ENCODE results near the gene ZNF423.

ZNF423 gene

DNA sequence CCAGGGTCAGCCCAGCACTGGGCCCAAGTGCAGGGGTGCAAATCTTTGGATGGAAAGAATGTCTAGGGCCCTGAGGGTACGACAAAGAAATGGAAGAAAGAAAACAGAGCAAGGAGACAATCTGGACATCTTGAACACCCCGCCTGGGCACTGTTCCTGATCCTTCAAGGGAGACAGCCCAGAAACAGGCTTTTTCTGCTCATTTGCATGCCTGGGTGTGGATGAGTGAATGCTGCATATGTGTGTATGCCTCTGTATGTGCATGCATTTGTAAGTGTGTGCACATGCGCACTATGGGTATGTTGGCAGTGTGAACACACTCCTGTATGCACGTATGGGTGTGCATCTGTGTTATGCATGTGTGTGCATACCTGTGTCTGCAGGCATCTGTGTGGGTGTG is 79.2 kb downstream of the ZNF423 start:
- DNase-seq (ENCODE audit: low read depth), result no peak
- TF ChIP-seq, protein P1, sequence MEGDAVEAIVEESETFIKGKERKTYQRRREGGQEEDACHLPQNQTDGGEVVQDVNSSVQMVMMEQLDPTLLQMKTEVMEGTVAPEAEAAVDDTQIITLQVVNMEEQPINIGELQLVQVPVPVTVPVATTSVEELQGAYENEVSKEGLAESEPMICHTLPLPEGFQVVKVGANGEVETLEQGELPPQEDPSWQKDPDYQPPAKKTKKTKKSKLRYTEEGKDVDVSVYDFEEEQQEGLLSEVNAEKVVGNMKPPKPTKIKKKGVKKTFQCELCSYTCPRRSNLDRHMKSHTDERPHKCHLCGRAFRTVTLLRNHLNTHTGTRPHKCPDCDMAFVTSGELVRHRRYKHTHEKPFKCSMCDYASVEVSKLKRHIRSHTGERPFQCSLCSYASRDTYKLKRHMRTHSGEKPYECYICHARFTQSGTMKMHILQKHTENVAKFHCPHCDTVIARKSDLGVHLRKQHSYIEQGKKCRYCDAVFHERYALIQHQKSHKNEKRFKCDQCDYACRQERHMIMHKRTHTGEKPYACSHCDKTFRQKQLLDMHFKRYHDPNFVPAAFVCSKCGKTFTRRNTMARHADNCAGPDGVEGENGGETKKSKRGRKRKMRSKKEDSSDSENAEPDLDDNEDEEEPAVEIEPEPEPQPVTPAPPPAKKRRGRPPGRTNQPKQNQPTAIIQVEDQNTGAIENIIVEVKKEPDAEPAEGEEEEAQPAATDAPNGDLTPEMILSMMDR (conservative IDR thresholded peaks at IDR 0.05; ENCODE audit: low read length), result no peak
- H3K4me3 ChIP-seq (ENCODE audit: low read length), result no peak overlapping the region

DNA sequence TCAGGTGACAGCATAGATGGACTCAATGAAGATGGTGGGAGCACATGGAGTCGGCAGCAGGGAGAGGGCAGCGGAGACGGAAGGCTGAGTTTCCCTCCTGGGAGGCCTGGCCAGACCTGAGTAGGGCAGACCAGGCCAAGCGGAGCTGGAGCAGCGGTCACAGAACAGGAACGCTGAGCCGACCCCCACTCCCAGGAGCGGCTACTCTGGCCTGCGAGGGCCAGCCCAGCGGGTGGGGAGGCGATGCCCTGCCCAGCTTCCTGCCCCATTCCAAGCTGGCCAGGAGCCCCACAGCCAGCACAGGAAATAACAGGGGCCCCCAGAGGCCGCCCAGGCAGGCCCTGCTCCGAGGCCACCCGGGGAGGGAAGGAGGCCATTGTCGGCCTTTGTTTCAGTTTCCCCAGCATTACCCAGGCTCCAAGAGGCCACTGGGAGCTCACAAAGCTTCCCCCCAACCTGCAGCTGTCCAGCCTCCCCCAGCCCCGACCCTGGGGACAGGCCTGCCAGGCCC is 79.8 kb downstream of the ZNF423 start:
- TF ChIP-seq, protein P1 (conservative IDR thresholded peaks at IDR 0.05; ENCODE audit: low read length), result no peak
- no peak for DNase-seq (ENCODE audit: low read depth)
- no peak overlapping the region for H3K4me3 ChIP-seq (ENCODE audit: low read length)

DNA sequence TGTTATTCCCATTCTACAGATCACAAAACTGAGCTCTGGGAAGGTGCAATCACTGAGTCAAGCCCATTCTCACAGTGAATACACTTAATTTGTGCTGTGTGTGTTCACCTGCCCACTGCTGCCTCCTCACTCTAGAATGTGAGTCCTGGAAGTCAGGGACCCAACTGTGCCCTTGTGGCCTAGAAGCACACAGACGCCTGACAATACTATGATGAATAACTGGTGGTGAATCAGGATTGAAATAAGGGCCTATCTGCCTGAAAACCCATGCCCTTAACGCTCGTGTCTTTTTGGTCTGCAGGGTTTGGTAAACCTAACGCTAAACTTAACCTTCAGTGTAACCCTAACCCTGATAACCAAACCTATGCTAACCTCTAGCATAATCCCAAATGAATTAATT is 80.3 kb downstream of the ZNF423 start:
- DNase-seq (ENCODE audit: low read depth), result no peak
- TF ChIP-seq, protein P1 (conservative IDR thresholded peaks at IDR 0.05; ENCODE audit: low read length), result no peak
- H3K4me3 ChIP-seq (ENCODE audit: low read length), result no peak overlapping the region

DNA sequence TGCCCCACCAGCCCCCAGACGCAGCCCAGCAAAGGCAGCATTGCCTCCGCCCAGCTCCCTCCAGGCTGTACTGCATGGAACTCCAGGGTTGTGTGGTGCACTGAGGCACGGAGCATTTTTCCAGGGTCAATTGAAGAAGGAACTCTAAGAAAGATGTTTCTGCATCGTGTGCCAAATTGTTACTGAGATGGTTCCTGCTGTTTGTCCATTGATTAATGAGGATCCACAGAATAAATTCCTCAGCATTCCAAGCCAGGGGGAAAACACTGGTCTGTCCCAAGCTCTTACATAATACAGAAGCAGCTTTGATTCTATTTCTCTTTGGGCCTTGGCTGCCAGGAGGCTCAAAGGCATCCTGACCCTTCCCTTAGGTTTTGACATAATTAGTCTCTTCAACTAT is 80.9 kb downstream of the ZNF423 start:
- TF ChIP-seq, protein P1 (conservative IDR thresholded peaks at IDR 0.05; ENCODE audit: low read length), result no peak
- no peak overlapping the region for H3K4me3 ChIP-seq (ENCODE audit: low read length)

DNA sequence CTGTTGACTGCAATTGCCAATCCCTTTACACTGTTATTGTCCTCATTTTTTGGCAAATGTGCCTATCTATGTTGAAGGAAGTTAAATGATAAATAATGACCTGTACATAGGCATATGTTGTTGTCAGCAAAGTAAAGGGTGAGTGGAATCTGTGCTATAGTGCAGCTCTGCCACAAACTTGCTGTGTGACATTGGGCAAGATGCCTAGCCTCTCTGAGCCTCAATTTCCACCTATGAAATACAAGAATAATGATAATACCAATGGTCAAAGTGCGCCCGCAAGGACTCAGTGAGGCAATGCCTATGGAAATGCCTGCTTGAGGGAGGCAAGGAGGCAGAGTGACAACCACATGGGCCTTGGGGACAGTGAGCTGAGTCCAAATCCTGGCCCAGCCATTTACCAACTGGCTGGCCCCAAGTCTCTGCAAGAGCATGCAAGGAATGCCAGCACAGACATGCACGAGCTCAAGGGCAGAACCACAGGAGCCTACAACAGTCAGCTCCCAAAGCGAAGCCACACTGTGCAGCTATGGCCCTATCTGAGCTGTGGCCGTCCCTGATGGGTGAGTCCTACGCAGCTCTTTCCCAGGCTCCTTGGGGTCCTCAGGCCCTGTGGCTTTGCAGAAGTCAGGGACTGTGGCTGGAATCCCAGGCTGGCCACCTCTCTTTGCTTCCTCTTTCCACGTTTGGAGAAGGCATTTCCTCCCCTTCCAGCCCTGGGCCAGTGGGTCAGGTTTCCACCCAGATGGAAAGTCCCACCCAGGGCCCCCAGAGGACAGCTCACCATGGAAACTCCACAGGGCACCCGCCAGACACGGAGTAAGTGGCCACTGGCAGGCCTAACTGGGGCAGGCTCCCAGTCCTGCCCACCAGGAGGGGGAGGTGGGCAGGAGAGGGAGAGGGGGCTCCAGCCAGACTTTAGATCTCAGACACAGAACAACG is 82.1 kb downstream of the ZNF423 start:
- TF ChIP-seq, protein P1 (conservative IDR thresholded peaks at IDR 0.05; ENCODE audit: low read length), result no peak
- H3K4me3 ChIP-seq (ENCODE audit: low read length), result no peak overlapping the region
- DNase-seq (ENCODE audit: low read depth), result no peak

More for the DNA sequence above, 80.9 kb downstream of the ZNF423 start:
- DNase-seq (ENCODE audit: low read depth), result no peak

DNA sequence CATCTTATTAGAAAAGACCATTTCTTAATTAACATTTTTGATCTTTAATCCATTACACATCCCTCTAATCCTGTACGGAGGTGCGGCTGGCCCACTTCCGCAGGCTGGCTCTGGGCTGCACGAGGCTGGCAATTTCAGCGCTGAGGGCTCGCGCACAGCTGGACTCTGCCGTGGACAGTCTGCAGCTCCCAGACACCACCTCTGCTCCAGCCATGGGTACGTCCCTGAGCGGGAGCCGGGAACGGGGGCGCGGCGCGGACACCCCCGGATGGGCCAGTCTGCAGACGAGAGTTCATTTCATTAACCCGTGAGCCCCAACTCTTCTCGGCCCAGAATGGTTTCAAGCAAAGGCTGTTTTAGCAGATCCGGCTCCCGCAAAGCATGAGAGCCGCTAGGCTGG is 87.9 kb downstream of the ZNF423 start:
- H3K4me3 ChIP-seq (ENCODE audit: low read length), result no peak overlapping the region
- no peak for DNase-seq (ENCODE audit: low read depth)
- TF ChIP-seq, protein P1 (conservative IDR thresholded peaks at IDR 0.05; ENCODE audit: low read length), result no peak

DNA sequence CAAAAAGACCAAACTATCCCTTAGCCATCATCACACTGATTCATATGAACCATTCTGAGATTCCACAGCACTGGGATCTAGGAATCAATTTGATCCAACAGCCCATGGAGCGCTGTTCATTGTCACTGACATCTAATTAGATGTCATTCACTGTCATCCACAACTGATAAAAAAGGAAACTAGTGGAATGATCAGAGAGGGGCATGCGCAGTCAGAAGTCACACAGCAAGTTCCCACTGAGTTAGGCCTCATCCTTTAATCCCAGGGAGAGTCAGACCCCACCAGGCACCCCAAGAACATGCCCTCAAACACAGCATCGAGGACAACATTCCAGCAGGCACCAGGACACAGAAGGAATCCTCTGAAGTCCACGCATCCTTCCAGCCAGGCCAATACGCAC is 88.5 kb downstream of the ZNF423 start:
- TF ChIP-seq, protein P1 (conservative IDR thresholded peaks at IDR 0.05; ENCODE audit: low read length), result no peak
- no peak for DNase-seq (ENCODE audit: low read depth)
- no peak overlapping the region for H3K4me3 ChIP-seq (ENCODE audit: low read length)
